ENCODE results near the gene FAM13A.
"Not testable (repeated sequence)": the region's sequence is repeated elsewhere in the genome, so short reads cannot be mapped to it uniquely, and the experiment has no call there.

GRCh38 chr4:89014897-89015296 is 42.1 kb downstream of the FAM13A start:
- TF ChIP-seq CTCF, POLR2A (IDR thresholded peaks at IDR 0.05): not testable (repeated sequence)
